ENCODE data around the gene SEPTIN12. TPM values are rescaled to one million over a fixed set of nuclear protein-coding genes. Genes with fewer than 3 reads are reported as not detected.

SEPTIN12 gene
- total and polyA plus RNA-seq, 2 of the 8 experiments (the other 6 are each of a cell fraction or from before 2014, with no cell fraction given): 0.24 TPM; not detected in 1

DNA sequence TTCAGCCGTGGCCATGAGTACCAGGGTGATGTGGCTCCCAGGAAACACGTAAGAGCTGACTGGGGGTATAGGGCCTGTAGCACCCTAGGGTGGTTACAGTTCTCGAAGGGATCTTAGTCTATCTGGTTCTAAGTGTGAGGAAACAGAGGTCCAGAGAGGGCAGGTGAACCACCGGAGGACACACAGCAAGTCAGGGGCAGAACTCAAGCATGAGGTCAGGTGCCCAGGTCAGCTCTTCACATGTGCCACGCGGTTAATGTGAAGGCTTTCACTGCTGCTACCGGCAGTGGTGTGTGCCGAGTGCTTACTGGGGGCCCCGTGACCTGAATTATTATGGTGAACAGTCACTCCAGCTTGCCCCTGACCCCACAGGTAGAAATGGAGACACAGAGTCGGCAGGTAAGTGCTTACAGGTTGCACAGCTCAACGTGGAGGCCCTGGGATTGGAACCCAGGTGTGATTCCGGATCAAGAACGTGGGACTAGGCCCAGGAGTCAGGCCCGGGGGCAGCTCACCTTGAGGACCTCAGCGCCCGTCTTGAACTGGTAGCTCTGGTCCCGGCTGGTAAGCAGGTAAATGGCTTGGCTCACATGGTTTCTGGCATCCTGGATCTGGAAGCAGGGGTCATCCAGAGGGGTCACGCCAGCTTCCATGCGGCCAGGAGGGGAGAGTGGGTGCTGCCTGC lies 11.2 kb upstream of the SEPTIN12 start:
- Histone ChIP-seq H3K79me1 (ENCODE audit: low read depth, low read length) (no peaks in the 10 kb centered on the region), H3K27me3 (replicated peaks in 1 of 4; ENCODE audit: control insufficient read depth in 3 of 4, extremely low read depth in 1 of 4, insufficient read depth in 3 of 4, low read length in 3 of 4) (no peaks in the 10 kb centered on the region), H3K4me2 (ENCODE audit: insufficient read depth in 1 of 2, low read depth in 2 of 2, low read length in 2 of 2) (no peak overlapping the region), H2AK5ac (ENCODE audit: low read depth, low read length) (no peak overlapping the region), H4K91ac (replicated peaks; ENCODE audit: insufficient read length, low read length) (no peak overlapping the region), H4K5ac (ENCODE audit: insufficient read length, low read depth, low read length) (no peak overlapping the region), H2BK120ac (replicated peaks; ENCODE audit: low read depth, low read length) (no peak overlapping the region), H3K4ac (replicated peaks; ENCODE audit: insufficient read length, low read depth, low read length) (no peak overlapping the region), H3K23ac (ENCODE audit: insufficient read length) (no peak overlapping the region), H2BK12ac (ENCODE audit: low read depth, low read length) (no peak overlapping the region), H3K23me2 (ENCODE audit: low read depth, low read length) (peaks cover 8% of the 10 kb centered on the region; the same call in 1 of the 2 replicates), H4K20me1 (replicated peaks in 1 of 2; ENCODE audit: control insufficient read depth in 1 of 2, insufficient read depth in 2 of 2, low read length in 2 of 2) (peaks cover 0 to 7% of the 10 kb centered on the region in 2 experiments), H3K4me1 (replicated peaks in 1 of 4; ENCODE audit: control insufficient read depth in 3 of 4, insufficient read depth in 4 of 4, low read length in 3 of 4) (peaks cover 0 to 14% (median 8%) of the 10 kb centered on the region in 4 experiments; a peak in 4 of 7 replicates), H2BK5ac (ENCODE audit: low read depth, low read length) (no peak overlapping the region), H2BK20ac (ENCODE audit: low read length) (no peak overlapping the region), H3K4me3 (ENCODE audit: extremely low read depth in 1 of 4, insufficient read depth in 2 of 4, low read depth in 3 of 4, low read length in 4 of 4) (no peak overlapping the region), H3K27ac (ENCODE audit: low read depth, low read length) (no peak overlapping the region), H3K14ac (ENCODE audit: insufficient read length) (no peak overlapping the region), H4K8ac (ENCODE audit: extremely low read depth, insufficient read depth, low read length) (no peak overlapping the region), H3K36me3 (ENCODE audit: control insufficient read depth in 2 of 4, insufficient read depth in 4 of 4, low read length in 3 of 4) (peaks cover 0 to 6% (median 1%) of the 10 kb centered on the region in 4 experiments; a peak in 4 of 8 replicates), H3K18ac (ENCODE audit: extremely low read depth, low read length) (no peak overlapping the region), H3K9ac (replicated peaks in 1 of 4; ENCODE audit: extremely low read depth in 1 of 4, low read depth in 3 of 4, low read length in 3 of 4) (no peak overlapping the region), H3K56ac (replicated peaks; ENCODE audit: insufficient read length, low read depth, low read length) (no peak overlapping the region), H2BK15ac (ENCODE audit: low read length) (no peak overlapping the region), H2AFZ (ENCODE audit: low read length) (no peak overlapping the region), H3K9me3 (ENCODE audit: insufficient read depth in 2 of 2, low read depth in 1 of 2, low read length in 1 of 2) (no peaks in the 10 kb centered on the region), H3K79me2 (ENCODE audit: control insufficient read depth in 1 of 2, insufficient read depth in 2 of 2, low read length in 2 of 2) (no peaks in the 10 kb centered on the region)
- DNase-seq (ENCODE audit: low read depth in 1 of 2, low spot score in 2 of 2): no peak
- ChIA-PET POLR2A (ENCODE audit: partially characterized antibody) (interaction anchor here (1.6 kb wide), 2 partner anchors 9 to 65 kb away, joined by 4 read pairs; partner anchors contain the start of genes ANKS3 and DNAAF8), CTCF (ENCODE audit: partially characterized antibody) (interaction anchor here (0.8 to 1.2 kb wide), 2 partner anchors 33 to 37 kb away, joined by 3 read pairs; partner anchors contain the start of gene ZNF500)
- FAIRE-seq: no peak
- WGBS, 2 experiments (ENCODE audit: extremely low coverage in 1 of 2, insufficient coverage in 1 of 2, insufficient read length in 1 of 2, insufficient replicate concordance in 2 of 2, low coverage in 1 of 2, low lambda C conversion rate in 2 of 2, missing lambda C conversion rate in 1 of 2): 92% methylated on average over 19 of the region's 19 CpGs; no CpG with 5 or more reads in 1 of the 2 experiments
- TF ChIP-seq, protein P1, sequence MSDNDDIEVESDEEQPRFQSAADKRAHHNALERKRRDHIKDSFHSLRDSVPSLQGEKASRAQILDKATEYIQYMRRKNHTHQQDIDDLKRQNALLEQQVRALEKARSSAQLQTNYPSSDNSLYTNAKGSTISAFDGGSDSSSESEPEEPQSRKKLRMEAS (IDR thresholded peaks at IDR 0.05): no peak
- TF ChIP-seq CBX8 (IDR thresholded peaks at IDR 0.05; ENCODE audit: borderline replicate concordance, low read depth, low read length) (no peak), ASH2L (IDR thresholded peaks at IDR 0.05; ENCODE audit: low read length) (no peak), POLR2AphosphoS5 (IDR thresholded peaks at IDR 0.05; ENCODE audit: low read depth, low read length) (no peak), CHD2 (IDR thresholded peaks at IDR 0.05; ENCODE audit: low read length) (no peak), RNF2 (IDR thresholded peaks at IDR 0.05; ENCODE audit: borderline replicate concordance, low read depth, low read length, missing control alignments, poor library complexity, severe bottlenecking) (no peak), MAFK (IDR thresholded peaks at IDR 0.05; ENCODE audit: low read depth, low read length) (no peak), POLR2A (IDR thresholded peaks at IDR 0.05; ENCODE audit: control extremely low read depth in 1 of 2, low read depth in 2 of 2, low read length in 2 of 2) (no peak), SIX5 (IDR thresholded peaks at IDR 0.05; ENCODE audit: low read depth, low read length) (no peak)
- TF ChIP-seq, protein P2, sequence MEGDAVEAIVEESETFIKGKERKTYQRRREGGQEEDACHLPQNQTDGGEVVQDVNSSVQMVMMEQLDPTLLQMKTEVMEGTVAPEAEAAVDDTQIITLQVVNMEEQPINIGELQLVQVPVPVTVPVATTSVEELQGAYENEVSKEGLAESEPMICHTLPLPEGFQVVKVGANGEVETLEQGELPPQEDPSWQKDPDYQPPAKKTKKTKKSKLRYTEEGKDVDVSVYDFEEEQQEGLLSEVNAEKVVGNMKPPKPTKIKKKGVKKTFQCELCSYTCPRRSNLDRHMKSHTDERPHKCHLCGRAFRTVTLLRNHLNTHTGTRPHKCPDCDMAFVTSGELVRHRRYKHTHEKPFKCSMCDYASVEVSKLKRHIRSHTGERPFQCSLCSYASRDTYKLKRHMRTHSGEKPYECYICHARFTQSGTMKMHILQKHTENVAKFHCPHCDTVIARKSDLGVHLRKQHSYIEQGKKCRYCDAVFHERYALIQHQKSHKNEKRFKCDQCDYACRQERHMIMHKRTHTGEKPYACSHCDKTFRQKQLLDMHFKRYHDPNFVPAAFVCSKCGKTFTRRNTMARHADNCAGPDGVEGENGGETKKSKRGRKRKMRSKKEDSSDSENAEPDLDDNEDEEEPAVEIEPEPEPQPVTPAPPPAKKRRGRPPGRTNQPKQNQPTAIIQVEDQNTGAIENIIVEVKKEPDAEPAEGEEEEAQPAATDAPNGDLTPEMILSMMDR (IDR thresholded peaks at IDR 0.05; ENCODE audit: control extremely low read depth in 1 of 3, insufficient read depth in 1 of 3, low read depth in 1 of 3, low read length in 3 of 3): no peak

Data from H1 (cell line).